Measurements from ENCODE around the gene MTCH2. TPM values are rescaled to one million over a fixed set of nuclear protein-coding genes. Genes with fewer than 3 reads are reported as not detected.
"Not testable (repeated sequence)": the region's sequence is repeated elsewhere in the genome, so short reads cannot be mapped to it uniquely, and the experiment has no call there.

The MTCH2 gene
- total RNA-seq, 2 experiments from 2014 or later = 146 to 154 TPM

DNA sequence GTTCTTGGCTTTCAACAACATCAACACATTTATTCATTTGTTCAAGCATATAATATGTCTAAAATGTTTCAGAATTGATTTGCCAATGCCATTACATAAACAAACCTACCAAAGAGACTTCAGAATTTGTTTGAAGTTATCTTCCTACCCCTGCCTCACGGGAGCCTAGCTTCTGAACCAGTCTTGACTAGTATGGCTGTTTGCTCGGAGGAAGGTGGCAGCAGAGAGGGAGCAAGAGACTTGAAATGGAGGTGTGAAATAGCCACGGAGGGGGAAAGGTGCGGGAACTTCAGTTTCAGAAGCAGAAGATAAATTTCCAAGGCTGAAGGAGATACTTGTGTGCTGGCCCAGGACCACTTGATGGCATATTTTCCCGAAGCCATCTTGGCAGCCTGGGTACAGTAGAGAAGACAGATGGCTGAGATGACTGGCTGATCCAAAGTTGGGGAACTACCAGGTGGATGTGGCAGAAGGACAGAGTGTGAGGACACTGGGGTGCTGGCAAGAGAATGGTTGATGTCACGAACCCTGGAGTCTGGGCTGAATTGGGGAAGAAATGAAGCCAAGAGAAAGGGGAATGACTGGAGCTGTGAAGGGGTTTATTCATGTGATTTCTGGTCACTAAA, 14.0 kb upstream of the MTCH2 start:
- H3K4me1 Mint-ChIP-seq = no peaks in the 10 kb centered on the region
- H3K36me3 Mint-ChIP-seq = no peaks in the 10 kb centered on the region
- peaks cover 11% of the 10 kb centered on the region for H3K9me3 Mint-ChIP-seq
- H3K4me3 Mint-ChIP-seq = no peak overlapping the region
- H3K27ac Mint-ChIP-seq = no peak overlapping the region
- no peaks in the 10 kb centered on the region for H3K27me3 Mint-ChIP-seq
- no peak for DNase-seq

DNA sequence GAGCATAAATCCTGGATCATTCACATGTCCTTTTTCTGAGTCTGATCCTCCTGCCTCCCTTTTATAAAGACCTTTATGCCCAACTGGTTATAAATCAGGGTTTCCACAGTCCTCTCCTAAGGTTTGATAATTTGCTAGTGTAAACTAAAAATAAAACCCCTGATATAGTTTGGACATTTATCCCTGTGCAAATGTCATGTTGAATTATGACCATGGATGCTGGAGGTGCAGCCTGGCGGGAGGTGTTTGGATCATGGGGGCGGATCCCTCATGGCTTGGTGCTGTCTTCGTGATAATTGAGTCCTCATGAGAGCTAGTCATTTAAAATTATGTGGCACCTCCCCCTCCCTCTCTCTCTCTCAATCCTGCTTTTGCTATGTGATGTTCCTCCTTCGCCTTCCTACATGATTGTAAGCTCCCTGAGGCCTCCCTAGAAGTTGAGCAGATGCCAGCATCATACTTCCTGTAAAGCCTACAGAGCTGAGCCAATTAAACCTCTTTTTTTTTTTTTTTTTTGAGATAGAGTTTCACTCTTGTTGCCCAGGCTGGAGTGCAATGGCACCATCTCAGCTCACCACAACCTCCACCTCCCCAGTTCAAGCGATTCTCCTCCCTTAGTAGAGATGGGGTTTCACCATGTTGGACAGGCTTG, 9.6 kb upstream of the MTCH2 start:
- H3K27me3 Mint-ChIP-seq = no peaks in the 10 kb centered on the region
- peaks cover 11% of the 10 kb centered on the region for H3K9me3 Mint-ChIP-seq
- no peak overlapping the region for H3K27ac Mint-ChIP-seq
- no peak for DNase-seq
- no peak overlapping the region for H3K4me3 Mint-ChIP-seq
- no peaks in the 10 kb centered on the region for H3K4me1 Mint-ChIP-seq
- H3K36me3 Mint-ChIP-seq = no peaks in the 10 kb centered on the region

DNA sequence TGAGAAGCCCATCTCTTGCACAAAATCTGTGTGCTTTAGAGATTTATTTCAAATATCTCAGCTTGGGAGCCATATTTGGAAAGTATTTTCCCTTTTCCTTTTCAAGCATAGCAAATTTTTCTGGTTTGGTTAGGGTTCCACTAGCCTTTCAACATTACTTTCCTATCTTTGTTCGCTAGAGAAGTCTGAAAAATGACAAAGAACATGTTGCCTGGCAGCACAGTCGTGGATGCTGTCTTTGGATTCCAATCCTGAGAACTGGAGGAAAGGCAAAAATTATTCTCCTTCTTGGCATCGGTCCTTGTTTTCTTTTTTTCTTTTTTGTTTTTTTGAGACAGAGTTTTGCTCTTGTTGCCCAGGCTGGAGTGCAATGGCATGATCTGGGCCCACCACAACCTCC, 6.9 kb upstream of the MTCH2 start:
- H3K36me3 Mint-ChIP-seq = no peaks in the 10 kb centered on the region
- no peak for DNase-seq
- no peak overlapping the region for H3K27ac Mint-ChIP-seq
- peaks cover 11% of the 10 kb centered on the region for H3K9me3 Mint-ChIP-seq
- no peaks in the 10 kb centered on the region for H3K4me1 Mint-ChIP-seq
- no peak overlapping the region for H3K4me3 Mint-ChIP-seq
- H3K27me3 Mint-ChIP-seq = no peaks in the 10 kb centered on the region

DNA sequence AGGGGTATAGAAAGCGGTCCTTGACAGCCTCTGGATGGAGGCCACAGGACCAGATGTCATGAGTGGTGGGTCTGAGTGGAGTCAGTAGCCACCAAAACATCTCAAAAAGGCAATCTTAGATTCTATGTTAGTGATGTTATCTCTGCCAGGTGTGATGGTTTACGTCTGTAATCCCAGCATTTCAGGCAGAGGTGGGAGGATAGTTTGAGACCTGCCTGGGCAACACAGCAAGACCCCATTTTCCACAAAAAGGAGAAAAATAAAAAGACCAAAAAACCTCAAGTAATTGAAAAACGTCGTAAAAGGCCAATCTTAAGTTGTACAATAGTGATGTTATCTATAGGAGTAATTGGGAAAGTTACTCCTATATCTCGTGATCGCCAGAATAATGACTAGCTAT, 3.7 kb upstream of the MTCH2 start:
- no peak for DNase-seq
- H3K4me3 Mint-ChIP-seq = no peak overlapping the region
- no peaks in the 10 kb centered on the region for H3K27me3 Mint-ChIP-seq
- H3K9me3 Mint-ChIP-seq = no peaks in the 10 kb centered on the region
- no peak overlapping the region for H3K27ac Mint-ChIP-seq
- peaks cover 4% of the 10 kb centered on the region for H3K36me3 Mint-ChIP-seq
- H3K4me1 Mint-ChIP-seq = peaks cover 5% of the 10 kb centered on the region

DNA sequence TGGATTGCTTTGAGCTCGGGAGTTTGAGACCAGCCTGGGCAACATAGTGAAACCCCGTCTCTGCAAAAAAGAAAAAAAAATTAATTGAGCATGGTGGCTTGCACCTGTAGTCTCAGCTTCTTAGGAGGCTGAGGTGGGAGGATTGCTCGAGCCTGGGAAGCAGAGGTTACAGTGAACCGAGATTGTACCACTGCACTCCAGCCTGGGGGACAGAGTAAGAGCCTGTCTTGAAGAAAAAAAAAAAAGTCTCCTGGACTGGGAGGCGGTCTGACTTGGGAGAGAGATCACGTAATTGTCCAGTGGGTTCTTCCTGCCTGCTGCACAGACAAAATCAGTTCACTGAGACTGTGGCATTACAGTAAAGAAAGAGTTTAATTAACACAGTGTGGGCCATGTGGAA, 3.1 kb upstream of the MTCH2 start:
- no peak for DNase-seq
- Mint-ChIP-seq H3K27ac (no peak overlapping the region), H3K4me1 (peaks cover 10% of the 10 kb centered on the region), H3K27me3 (no peaks in the 10 kb centered on the region), H3K9me3 (no peaks in the 10 kb centered on the region), H3K36me3 (peaks cover 6% of the 10 kb centered on the region), H3K4me3 (no peak overlapping the region)

DNA sequence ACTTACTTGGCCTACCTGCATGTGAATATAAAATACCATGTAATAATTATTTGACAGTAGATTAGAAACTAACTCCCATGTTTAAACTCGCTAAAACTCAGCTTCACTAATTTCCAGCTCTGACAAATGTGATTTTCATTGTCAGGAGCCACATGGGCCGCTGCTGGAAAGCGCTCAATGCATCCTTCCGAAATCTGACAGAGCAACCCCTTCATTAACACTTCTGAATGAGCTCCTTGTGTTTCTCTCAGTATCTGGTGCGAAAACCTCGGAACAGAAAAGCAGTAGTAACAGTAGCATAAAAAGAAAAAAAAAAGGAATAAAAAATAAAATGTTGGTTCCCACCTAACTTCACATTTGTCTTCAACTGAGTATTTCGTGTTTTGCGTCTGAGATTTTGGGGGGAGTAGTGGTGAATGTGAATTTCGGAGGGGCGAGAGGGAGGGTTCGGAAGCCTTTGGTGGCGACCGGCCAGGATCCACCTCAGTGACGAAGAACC, 710 bp downstream of the MTCH2 start:
- Mint-ChIP-seq H3K4me3 (peak overlapping the region; percentile 91), H3K36me3 (peaks cover 13% of the 10 kb centered on the region)
- no peak for DNase-seq

DNA sequence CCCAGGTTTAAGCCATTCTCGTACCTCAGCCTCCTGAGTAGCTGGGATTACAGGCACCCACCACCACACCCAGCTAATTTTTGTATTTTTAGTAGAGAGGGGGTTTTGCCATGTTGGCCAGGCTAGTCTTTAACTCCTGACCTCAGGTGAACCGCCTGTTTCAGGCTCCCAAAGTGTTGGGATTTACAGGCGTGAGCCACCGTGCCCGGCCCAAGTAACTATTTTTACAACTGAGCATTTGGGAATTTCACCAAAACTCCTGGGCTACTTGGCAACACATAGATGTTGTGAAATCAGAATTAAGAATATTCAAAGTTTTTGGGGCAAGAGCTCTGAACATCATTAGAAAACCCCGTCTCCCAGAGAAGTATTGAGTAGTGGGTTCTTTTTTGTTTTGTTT, 1.9 kb downstream of the MTCH2 start:
- H3K4me1 Mint-ChIP-seq = peaks cover 15% of the 10 kb centered on the region
- H3K27ac Mint-ChIP-seq, H3K27me3 Mint-ChIP-seq, H3K9me3 Mint-ChIP-seq, DNase-seq: not testable (repeated sequence)
- peak overlapping the region; percentile 91 for H3K4me3 Mint-ChIP-seq
- peaks cover 15% of the 10 kb centered on the region for H3K36me3 Mint-ChIP-seq

More for the DNA sequence above, 710 bp downstream of the MTCH2 start:
- Mint-ChIP-seq H3K27me3 (no peaks in the 10 kb centered on the region), H3K4me1 (peaks cover 15% of the 10 kb centered on the region), H3K9me3 (no peaks in the 10 kb centered on the region), H3K27ac (peak overlapping the region; percentile 88)

DNA sequence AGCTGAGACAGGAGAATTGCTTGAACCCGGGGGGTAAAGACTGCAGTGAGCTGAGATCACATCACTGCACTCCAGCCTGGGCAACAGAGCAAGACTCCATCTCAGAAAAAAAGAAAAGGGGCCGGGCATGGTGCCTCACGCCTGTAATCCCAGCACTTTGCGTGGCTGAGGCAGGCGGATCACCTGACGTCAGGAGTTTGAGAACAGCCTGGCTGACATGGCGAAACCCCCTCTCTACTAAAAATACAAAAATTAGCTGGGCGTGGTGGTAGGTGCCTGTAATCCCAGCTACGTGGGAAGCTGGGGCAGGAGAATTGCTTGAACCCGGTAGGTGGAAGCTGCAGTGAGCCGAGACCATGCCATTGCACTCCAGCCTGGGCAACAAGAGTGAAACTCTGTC, 6.0 kb downstream of the MTCH2 start:
- Mint-ChIP-seq H3K4me1 (peaks cover 12% of the 10 kb centered on the region), H3K36me3 (peaks cover 34% of the 10 kb centered on the region)
- not testable (repeated sequence) for H3K4me3 Mint-ChIP-seq

DNA sequence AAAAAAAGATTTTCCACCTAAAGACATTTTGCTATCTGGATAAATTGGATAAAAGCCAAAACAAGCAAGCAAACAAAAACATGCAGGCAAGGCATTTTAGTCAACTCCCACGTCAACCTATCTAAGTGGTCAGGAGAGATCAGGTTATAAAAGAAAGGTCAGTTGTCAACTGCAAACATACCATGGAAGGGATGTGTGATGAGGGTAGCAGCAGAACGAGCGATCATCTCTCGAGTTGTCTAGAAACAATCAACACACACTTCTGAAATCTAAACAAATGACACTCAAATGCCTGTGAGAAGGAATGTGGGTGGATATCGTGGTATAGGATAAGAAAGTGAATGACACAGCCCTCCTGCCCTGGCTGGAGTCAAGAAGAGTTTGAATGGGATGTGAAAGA, 10.9 kb downstream of the MTCH2 start:
- no peak overlapping the region for H3K27ac Mint-ChIP-seq
- no peaks in the 10 kb centered on the region for H3K27me3 Mint-ChIP-seq
- H3K4me3 Mint-ChIP-seq = no peak overlapping the region
- no peak for DNase-seq
- H3K9me3 Mint-ChIP-seq = no peaks in the 10 kb centered on the region
- H3K36me3 Mint-ChIP-seq = peaks cover 39% of the 10 kb centered on the region
- H3K4me1 Mint-ChIP-seq = no peaks in the 10 kb centered on the region

More for the DNA sequence above, 6.0 kb downstream of the MTCH2 start:
- H3K27ac Mint-ChIP-seq, H3K9me3 Mint-ChIP-seq, H3K27me3 Mint-ChIP-seq, DNase-seq: not testable (repeated sequence)

DNA sequence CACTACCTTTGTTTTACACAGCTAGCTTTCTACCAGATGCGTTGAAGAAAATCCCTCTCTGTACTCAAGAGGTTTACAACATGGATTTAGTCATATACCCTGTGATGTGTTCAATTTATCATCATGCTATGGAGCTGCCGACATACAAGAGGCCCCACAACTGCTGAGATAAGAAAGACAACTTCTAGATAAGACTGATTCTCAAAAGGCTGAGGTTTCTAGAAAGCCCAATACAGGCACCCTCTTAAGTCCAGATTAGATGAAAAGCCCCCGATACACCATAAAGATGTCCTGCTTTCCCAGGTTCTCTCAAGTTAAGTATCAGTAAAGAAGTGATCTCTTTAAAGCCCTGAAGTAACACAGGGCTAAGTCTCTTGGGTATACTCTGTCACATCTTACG, 14.3 kb downstream of the MTCH2 start:
- no peak for DNase-seq
- Mint-ChIP-seq H3K9me3 (no peaks in the 10 kb centered on the region), H3K27me3 (no peaks in the 10 kb centered on the region), H3K27ac (no peak overlapping the region), H3K4me1 (no peaks in the 10 kb centered on the region), H3K4me3 (no peak overlapping the region), H3K36me3 (peaks cover 31% of the 10 kb centered on the region)

DNA sequence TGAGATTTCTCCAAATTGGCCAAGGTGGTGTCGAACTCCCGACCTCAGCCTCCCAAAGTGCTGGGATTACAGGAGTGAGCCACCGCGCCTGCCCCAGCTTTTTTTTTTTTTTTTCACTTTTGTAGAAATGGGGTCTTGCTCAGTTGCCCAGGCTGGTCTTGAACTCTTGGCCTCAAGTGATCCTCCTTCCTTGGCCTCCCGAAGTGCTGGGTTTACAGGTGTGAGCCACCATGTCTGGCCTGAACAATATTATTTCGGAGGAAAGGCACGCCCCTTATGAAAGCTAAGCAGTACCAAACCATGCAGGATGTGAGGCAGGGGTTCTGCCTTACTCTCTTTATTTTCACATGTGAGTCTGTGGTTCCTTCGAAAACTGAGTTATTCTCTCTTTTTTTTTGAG, 16.1 kb downstream of the MTCH2 start:
- Mint-ChIP-seq H3K27ac (no peak overlapping the region), H3K4me3 (no peak overlapping the region), H3K9me3 (no peaks in the 10 kb centered on the region), H3K27me3 (no peaks in the 10 kb centered on the region), H3K36me3 (peaks cover 26% of the 10 kb centered on the region), H3K4me1 (no peaks in the 10 kb centered on the region)
- DNase-seq = no peak

DNA sequence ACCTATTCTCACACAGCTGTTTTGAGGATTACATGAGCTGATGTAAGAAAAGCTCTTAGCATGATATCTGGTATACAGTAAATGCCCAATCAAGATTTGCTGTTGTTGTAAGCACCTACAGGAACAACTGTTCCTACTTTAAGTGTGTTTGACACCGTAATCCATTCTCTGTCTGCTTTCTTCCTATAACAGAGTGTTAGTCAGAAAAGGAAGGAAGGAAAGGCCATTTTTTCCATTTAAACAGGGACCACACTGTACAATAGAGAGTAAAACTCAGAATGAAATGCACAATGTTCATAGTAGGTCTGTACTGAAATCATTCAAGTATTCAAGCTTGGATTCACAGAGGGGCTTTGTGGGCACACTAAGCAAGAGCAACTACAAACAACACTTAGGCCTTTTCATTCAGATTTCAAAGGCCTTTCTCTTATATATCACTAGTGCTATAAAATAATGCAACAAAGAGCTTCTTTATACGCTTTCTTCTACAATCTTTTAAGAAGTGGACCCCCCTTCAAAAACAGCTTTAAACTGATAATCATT, 21.5 kb downstream of the MTCH2 start:
- no peak overlapping the region for H3K4me3 Mint-ChIP-seq
- H3K9me3 Mint-ChIP-seq = no peaks in the 10 kb centered on the region
- H3K36me3 Mint-ChIP-seq = peaks cover 13% of the 10 kb centered on the region
- H3K27me3 Mint-ChIP-seq = no peaks in the 10 kb centered on the region
- DNase-seq = no peak
- no peaks in the 10 kb centered on the region for H3K4me1 Mint-ChIP-seq
- no peak overlapping the region for H3K27ac Mint-ChIP-seq

DNA sequence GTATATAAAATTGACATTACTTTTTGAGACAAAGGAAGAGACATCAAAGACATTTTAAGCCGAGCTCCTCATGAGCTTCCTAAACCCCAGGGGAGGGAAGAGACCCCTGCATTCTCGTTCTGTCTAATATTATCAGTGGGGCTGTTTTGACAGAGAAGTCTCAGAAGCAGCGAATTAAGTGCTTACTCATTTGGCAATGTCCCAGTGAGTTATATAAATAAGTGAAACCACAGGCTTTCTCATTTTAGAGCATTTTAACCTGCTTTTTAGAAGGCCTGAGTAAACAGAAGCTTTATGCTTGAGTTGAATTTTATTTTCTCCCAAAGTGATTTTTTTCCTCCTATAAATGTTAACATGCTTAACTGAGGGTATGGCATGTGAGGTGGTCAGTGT, 24.9 kb downstream of the MTCH2 start:
- no peaks in the 10 kb centered on the region for H3K27me3 Mint-ChIP-seq
- H3K4me3 Mint-ChIP-seq = no peak overlapping the region
- peaks cover 6% of the 10 kb centered on the region for H3K36me3 Mint-ChIP-seq
- H3K27ac Mint-ChIP-seq = no peak overlapping the region
- no peaks in the 10 kb centered on the region for H3K4me1 Mint-ChIP-seq
- no peak for DNase-seq
- no peaks in the 10 kb centered on the region for H3K9me3 Mint-ChIP-seq

DNA sequence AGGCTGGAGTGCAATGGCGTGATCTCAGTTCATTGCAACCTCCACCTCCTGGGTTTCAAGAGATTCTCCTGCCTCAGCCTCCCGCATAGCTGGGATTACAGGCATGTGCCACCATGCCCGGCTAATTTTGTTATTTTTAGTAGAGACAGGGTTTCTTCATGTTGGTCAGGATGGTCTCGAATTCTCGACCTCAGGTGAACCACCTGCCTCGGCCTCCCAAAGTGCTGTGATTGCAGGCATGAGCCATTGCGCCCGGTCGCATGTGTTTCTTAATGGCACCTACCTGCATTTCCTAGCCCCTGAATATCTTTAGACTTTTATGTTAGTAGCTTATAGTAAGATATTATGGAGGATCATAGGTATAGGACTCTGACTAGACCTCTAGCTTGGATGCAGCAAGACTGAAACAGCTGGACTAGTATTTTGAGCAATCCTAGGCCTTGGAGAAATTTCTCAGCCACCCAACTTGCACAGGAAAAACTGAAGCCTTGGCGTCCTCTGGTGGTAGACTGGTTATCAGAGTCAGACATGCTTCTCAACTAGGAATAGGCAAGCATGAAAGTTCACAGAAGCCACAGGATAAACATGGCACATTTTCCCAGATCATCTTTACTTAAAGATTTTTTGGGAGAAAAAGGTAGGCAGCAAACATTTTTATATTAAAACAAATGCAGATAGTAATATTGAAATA, 25.5 kb downstream of the MTCH2 start:
- H3K27ac Mint-ChIP-seq = no peak overlapping the region
- no peak for DNase-seq
- H3K4me3 Mint-ChIP-seq = no peak overlapping the region
- H3K4me1 Mint-ChIP-seq = no peaks in the 10 kb centered on the region
- peaks cover 6% of the 10 kb centered on the region for H3K36me3 Mint-ChIP-seq
- H3K27me3 Mint-ChIP-seq = no peaks in the 10 kb centered on the region
- no peaks in the 10 kb centered on the region for H3K9me3 Mint-ChIP-seq

DNA sequence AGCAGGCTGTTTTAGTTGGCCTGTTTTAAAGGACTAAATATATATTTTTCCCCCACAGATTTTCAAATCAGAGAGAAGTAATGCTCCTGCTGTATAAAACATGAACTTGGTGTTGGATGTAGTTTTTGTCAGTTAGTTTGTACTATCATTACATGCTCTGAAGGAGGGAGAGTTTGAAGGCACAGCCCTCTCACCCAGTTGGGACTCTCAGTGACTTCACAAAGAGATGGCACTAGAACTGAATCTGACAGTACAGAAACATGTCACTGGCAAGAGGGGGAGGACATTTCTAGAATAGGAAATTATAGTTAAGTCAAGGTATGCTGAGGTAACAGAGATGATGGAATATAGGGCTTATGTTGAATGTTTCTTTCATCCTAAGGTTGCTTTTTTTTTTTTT, 27.1 kb downstream of the MTCH2 start:
- H3K9me3 Mint-ChIP-seq = no peaks in the 10 kb centered on the region
- H3K27ac Mint-ChIP-seq = no peak overlapping the region
- H3K36me3 Mint-ChIP-seq = peaks cover 6% of the 10 kb centered on the region
- no peak overlapping the region for H3K4me3 Mint-ChIP-seq
- H3K27me3 Mint-ChIP-seq = no peaks in the 10 kb centered on the region
- no peaks in the 10 kb centered on the region for H3K4me1 Mint-ChIP-seq
- no peak for DNase-seq

Data from activated naive CD8-positive, alpha-beta T cell treated with anti-CD3 and anti-CD28 coated beads for 36 hours (primary cell).